PC-9 (cell line): ENCODE data around the gene CDK5RAP3. TPM values are rescaled to one million over a fixed set of nuclear protein-coding genes. Genes with fewer than 3 reads are reported as not detected.

Source experiments
- BruUV-seq: library from RNA; stranded (reverse); fragments of 400-500 nt; replicated peaks from 2 replicates; lab custom pipeline; 2021; lab: Mats Ljungman, UMichigan
- CTCF ChIA-PET: fragments of 300-600 bp; sonication (Branson Sonifier 250); formaldehyde crosslinking; loops from one replicate; lab custom pipeline; 2022; ENCODE audit warnings: antibody characterized with exemption; lab: Charles Lee
- POLR2A ChIA-PET: fragments of 300-600 bp; sonication (Branson Sonifier 250); formaldehyde crosslinking; loops from one replicate; lab custom pipeline; 2022; ENCODE audit warnings: antibody characterized with exemption; ENCODE audit not compliant: unreplicated experiment; lab: Charles Lee
- DNase-seq, 2 experiments: peaks; one replicate each; pipeline versions ENCODE4 v3.0.0 to v3.0.0-alpha.2; 2015 to 2022; ENCODE audit warnings: mixed read lengths in 1 of 2
- H2AFZ ChIP-seq: fragments of 200-600 bp; sonication (generic); 2 replicates; pipeline ENCODE4 v1.8.1; 2017; ENCODE audit warnings: antibody characterized with exemption
- H3F3A ChIP-seq: fragments of 200-600 bp; sonication (generic); 2 replicates; pipeline ENCODE4 v1.8.1; 2017; ENCODE audit warnings: antibody characterized with exemption, mild to moderate bottlenecking, low read depth; ENCODE audit not compliant: insufficient read depth
- H3K27ac ChIP-seq: fragments of 200-600 bp; sonication (generic); 2 replicates; pipeline ENCODE4 v1.6.1; 2016; ENCODE audit warnings: mixed run types
- H3K27me3 ChIP-seq: fragments of 200-600 bp; sonication (generic); 2 replicates; pipeline ENCODE4 v1.6.1; 2016; ENCODE audit warnings: low read depth, mixed run types; ENCODE audit not compliant: insufficient read depth
- H3K36me3 ChIP-seq: fragments of 200-600 bp; sonication (generic); 2 replicates; pipeline ENCODE4 v1.6.1; 2016; ENCODE audit warnings: low read depth, mixed run types
- H3K4me1 ChIP-seq: fragments of 200-600 bp; sonication (generic); replicated peaks from 2 replicates; pipeline ENCODE4 v1.6.1; 2016; ENCODE audit warnings: mixed run types; ENCODE audit not compliant: insufficient read depth
- H3K4me2 ChIP-seq: fragments of 200-600 bp; sonication (generic); 2 replicates; pipeline ENCODE4 v1.6.1; 2017; ENCODE audit warnings: mixed run types
- H3K4me3 ChIP-seq: fragments of 200-600 bp; sonication (generic); 2 replicates; pipeline ENCODE4 v1.6.1; 2016; ENCODE audit warnings: mixed run types
- H3K79me2 ChIP-seq: fragments of 200-600 bp; sonication (generic); 2 replicates; pipeline ENCODE4 v1.6.1; 2017; ENCODE audit warnings: low read depth, mixed run types
- H3K9me2 ChIP-seq: fragments of 200-600 bp; sonication (generic); 2 replicates; pipeline ENCODE4 v1.8.1; 2017; ENCODE audit warnings: mild to moderate bottlenecking; ENCODE audit not compliant: insufficient read depth
- H3K9me3 ChIP-seq: fragments of 200-600 bp; sonication (generic); 2 replicates; pipeline ENCODE4 v1.8.1; 2016; ENCODE audit warnings: low read depth; ENCODE audit not compliant: insufficient read depth
- H4K20me1 ChIP-seq: fragments of 200-600 bp; sonication (generic); 2 replicates; pipeline ENCODE4 v1.8.1; 2017; ENCODE audit not compliant: insufficient read depth
- EZH2 ChIP-seq: fragments of 200-600 bp; sonication (generic); IDR thresholded peaks from 2 replicates; pipeline ENCODE4 v1.8.0; 2017; ENCODE audit warnings: antibody characterized with exemption, low read depth
- intact Hi-C: fragments of 100-400 bp; cut with micrococcal nuclease; formaldehyde crosslinking; loops from one replicate; pipeline ENCODE4 v1.10.0; 2022; ENCODE audit not compliant: unreplicated experiment
- total RNA-seq: library from RNA; stranded (reverse); gene quantifications from 2 replicates; pipeline ENCODE4 v1.2.3, GENCODE V29; 2021
- TF ChIP-seq, protein P1 (sequence below): fragments of 200-600 bp; sonication (generic); conservative IDR thresholded peaks from 2 replicates; pipeline ENCODE4 v1.6.1; 2017; ENCODE audit warnings: mixed run types, antibody characterized with exemption, mild to moderate bottlenecking, moderate library complexity

CDK5RAP3 gene
- total RNA-seq, 1 experiment from 2014 or later = 147 TPM

DNA sequence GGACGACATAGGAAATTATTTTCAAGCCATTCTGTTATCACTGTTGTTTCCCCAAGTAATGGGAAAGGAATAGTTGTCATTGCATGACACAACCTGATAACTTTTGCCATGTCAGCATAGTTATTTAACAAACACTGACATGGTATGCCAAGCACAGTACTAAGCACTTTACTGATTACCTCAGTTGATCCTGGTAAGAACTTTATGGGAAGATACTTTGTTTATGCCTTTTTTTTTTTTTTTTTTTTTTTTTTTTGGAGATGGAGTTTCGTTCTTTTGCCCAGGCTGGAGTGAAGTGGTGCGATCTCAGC lies 45.3 kb upstream of the CDK5RAP3 start:
- Histone ChIP-seq H3K79me2 (no peaks in the 10 kb centered on the region), H3K9me2 (no peaks in the 10 kb centered on the region), H3K4me2 (no peak overlapping the region), H3K4me3 (no peak overlapping the region), H3F3A (peaks cover 4% of the 10 kb centered on the region), H3K27ac (no peak overlapping the region), H3K36me3 (no peaks in the 10 kb centered on the region), H3K27me3 (no peaks in the 10 kb centered on the region), H3K4me1 (no peaks in the 10 kb centered on the region), H2AFZ (no peak overlapping the region), H3K9me3 (no peaks in the 10 kb centered on the region), H4K20me1 (no peaks in the 10 kb centered on the region; the same call in 1 of the 2 replicates)
- TF ChIP-seq EZH2 = no peak
- TF ChIP-seq, protein P1, sequence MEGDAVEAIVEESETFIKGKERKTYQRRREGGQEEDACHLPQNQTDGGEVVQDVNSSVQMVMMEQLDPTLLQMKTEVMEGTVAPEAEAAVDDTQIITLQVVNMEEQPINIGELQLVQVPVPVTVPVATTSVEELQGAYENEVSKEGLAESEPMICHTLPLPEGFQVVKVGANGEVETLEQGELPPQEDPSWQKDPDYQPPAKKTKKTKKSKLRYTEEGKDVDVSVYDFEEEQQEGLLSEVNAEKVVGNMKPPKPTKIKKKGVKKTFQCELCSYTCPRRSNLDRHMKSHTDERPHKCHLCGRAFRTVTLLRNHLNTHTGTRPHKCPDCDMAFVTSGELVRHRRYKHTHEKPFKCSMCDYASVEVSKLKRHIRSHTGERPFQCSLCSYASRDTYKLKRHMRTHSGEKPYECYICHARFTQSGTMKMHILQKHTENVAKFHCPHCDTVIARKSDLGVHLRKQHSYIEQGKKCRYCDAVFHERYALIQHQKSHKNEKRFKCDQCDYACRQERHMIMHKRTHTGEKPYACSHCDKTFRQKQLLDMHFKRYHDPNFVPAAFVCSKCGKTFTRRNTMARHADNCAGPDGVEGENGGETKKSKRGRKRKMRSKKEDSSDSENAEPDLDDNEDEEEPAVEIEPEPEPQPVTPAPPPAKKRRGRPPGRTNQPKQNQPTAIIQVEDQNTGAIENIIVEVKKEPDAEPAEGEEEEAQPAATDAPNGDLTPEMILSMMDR = no peak
- no TSS peak for BruUV-seq
- ChIA-PET CTCF (no interaction called here), POLR2A (interaction anchor here (0.7 kb wide), 1 partner anchor 29 kb away, joined by 25 read pairs; no protein-coding TSS in a partner anchor)
- intact Hi-C loops = no loop called here
- DNase-seq = no peak

DNA sequence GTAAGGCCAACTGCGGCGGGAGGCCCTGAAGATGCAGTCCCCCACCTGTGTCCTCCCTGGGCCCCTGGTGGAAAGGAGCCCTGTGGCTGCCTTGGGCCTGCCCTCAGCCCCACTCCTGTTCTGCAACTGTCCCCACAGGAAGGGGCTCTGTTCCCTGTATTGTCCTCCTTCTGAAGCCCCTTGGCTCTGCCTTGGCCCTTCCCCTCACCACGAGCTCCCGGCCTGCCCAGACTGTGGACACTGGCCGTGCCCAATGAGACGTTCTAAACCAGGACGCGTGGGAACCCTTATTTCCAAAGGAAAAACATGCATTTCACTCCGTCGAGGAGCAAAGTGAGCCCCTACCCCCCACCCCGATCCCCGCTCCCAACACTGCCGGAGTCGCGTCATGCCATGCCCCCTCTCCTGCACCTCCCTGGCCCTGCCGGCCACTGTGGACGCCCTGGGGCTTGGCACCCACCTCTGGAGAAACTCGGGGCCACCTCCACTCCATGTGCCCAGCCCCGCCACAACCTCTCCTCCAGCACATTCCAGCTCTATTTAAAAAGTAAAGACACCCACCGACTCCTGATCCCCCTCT lies 43.0 kb upstream of the CDK5RAP3 start:
- TF ChIP-seq, protein P1 = no peak
- TF ChIP-seq EZH2 = no peak
- intact Hi-C loops = no loop called here
- ChIA-PET CTCF (no interaction called here), POLR2A (interaction anchor here (0.6 kb wide), 1 partner anchor 32 kb away, joined by 3 read pairs; the partner anchor contains the start of gene SP2)
- BruUV-seq = no TSS peak
- Histone ChIP-seq H3F3A (peaks cover 4% of the 10 kb centered on the region), H3K4me3 (no peak overlapping the region), H3K4me1 (no peaks in the 10 kb centered on the region), H3K27ac (no peak overlapping the region), H3K79me2 (no peaks in the 10 kb centered on the region), H3K9me2 (no peaks in the 10 kb centered on the region), H3K27me3 (no peaks in the 10 kb centered on the region), H3K36me3 (no peaks in the 10 kb centered on the region), H3K9me3 (no peaks in the 10 kb centered on the region), H2AFZ (no peak overlapping the region), H3K4me2 (no peak overlapping the region), H4K20me1 (no peaks in the 10 kb centered on the region)
- no peak for DNase-seq

DNA sequence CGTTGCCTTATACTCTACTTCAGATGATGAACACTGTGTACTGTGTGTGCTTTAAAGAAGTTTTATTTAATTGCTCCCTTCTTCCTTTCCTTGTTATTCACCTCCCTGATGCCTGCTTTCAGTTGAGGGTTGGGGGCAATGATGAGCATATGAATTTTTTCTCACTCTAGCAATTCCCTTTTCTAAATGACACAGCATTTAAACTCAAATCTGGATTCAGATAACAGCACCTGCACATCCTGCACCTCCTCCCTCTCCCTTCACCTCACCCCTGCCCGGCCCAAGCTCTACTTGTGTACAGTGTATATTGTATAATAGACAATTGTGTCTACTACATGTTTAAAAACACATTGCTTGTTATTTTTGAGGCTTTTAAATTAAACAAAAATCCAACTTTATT lies 42.5 kb upstream of the CDK5RAP3 start:
- Histone ChIP-seq H3K79me2 (no peaks in the 10 kb centered on the region), H3K4me2 (no peak overlapping the region), H3K9me3 (no peaks in the 10 kb centered on the region), H3K4me3 (no peak overlapping the region), H3K36me3 (no peaks in the 10 kb centered on the region), H3F3A (peaks cover 4% of the 10 kb centered on the region), H3K27ac (no peak overlapping the region), H3K9me2 (no peaks in the 10 kb centered on the region), H4K20me1 (no peaks in the 10 kb centered on the region), H3K4me1 (no peaks in the 10 kb centered on the region), H2AFZ (no peak overlapping the region), H3K27me3 (no peaks in the 10 kb centered on the region)
- BruUV-seq = no TSS peak
- ChIA-PET POLR2A (interaction anchor here (0.6 kb wide), 1 partner anchor 33 kb away, joined by 3 read pairs; the partner anchor contains the start of gene SP2), CTCF (no interaction called here)
- DNase-seq = no peak
- TF ChIP-seq, protein P1 = no peak
- no peak for TF ChIP-seq EZH2
- intact Hi-C loops = no loop called here
